Karpas-422 (cell line): ENCODE results near the gene C10orf90. TPM values are rescaled to one million over a fixed set of nuclear protein-coding genes. Genes with fewer than 3 reads are reported as not detected.

Experiments
- DNase-seq: peaks from one replicate; pipeline ENCODE4 v3.0.0-alpha.2; 2015
- H2AFZ ChIP-seq: fragments of 200-600 bp; sonication (generic); 2 replicates; pipeline ENCODE4 v1.6.1; 2014; ENCODE audit warnings: antibody characterized with exemption, low read length, mixed read lengths
- H3K27ac ChIP-seq: fragments of 200-600 bp; sonication (generic); 2 replicates; pipeline ENCODE4 v1.5.1; 2014; ENCODE audit warnings: mild to moderate bottlenecking, low read length, moderate library complexity
- H3K27me3 ChIP-seq: fragments of 200-600 bp; sonication (generic); 2 replicates; pipeline ENCODE4 v1.6.1; 2014; ENCODE audit warnings: low read length, mixed read lengths
- H3K36me3 ChIP-seq: fragments of 200-600 bp; sonication (generic); 2 replicates; pipeline ENCODE4 v1.6.1; 2014; ENCODE audit warnings: low read length, mixed read lengths; ENCODE audit not compliant: insufficient read depth
- H3K4me1 ChIP-seq: fragments of 200-600 bp; sonication (generic); 2 replicates; pipeline ENCODE4 v1.6.1; 2014; ENCODE audit warnings: mild to moderate bottlenecking, low read length, mixed read lengths
- H3K4me2 ChIP-seq: fragments of 200-600 bp; sonication (generic); 2 replicates; pipeline ENCODE4 v1.6.1; 2014; ENCODE audit warnings: low read length, low read depth, mild to moderate bottlenecking; ENCODE audit not compliant: poor library complexity, severe bottlenecking
- H3K4me3 ChIP-seq: fragments of 200-600 bp; sonication (generic); 2 replicates; pipeline ENCODE4 v1.5.1; 2014; ENCODE audit warnings: mild to moderate bottlenecking, antibody characterized with exemption, low read length, mixed read lengths
- H3K79me2 ChIP-seq: fragments of 200-600 bp; sonication (generic); 2 replicates; pipeline ENCODE4 v1.6.1; 2014; ENCODE audit warnings: mild to moderate bottlenecking, low read length, mixed read lengths
- H3K9ac ChIP-seq: fragments of 200-600 bp; sonication (generic); 2 replicates; pipeline ENCODE4 v1.6.0; 2014; ENCODE audit warnings: low read length
- H3K9me2 ChIP-seq: fragments of 200-600 bp; sonication (generic), shearing (Covaris generic); replicated peaks from 2 replicates; pipeline ENCODE4 v1.6.0; 2014; ENCODE audit warnings: mild to moderate bottlenecking, low read length, moderate library complexity; ENCODE audit not compliant: insufficient read depth
- H3K9me3 ChIP-seq: fragments of 300-700, 200-600 bp; sonication (generic); 2 replicates; pipeline ENCODE4 v1.6.1; 2014; ENCODE audit warnings: low read length, mixed read lengths
- H4K20me1 ChIP-seq: fragments of 200-600 bp; sonication (generic); 2 replicates; pipeline ENCODE4 v1.6.1; 2014; ENCODE audit warnings: mild to moderate bottlenecking, antibody characterized with exemption, low read length, low read depth; ENCODE audit not compliant: insufficient read depth
- total RNA-seq: library from RNA; depleted of rRNA; stranded (reverse); fragments of >200 nt; shearing (Covaris generic); gene quantifications from 2 replicates; pipeline ENCODE4 v1.2.3, GENCODE V29; 2014; ENCODE audit warnings: low replicate concordance

The C10orf90 gene
- total RNA-seq, 1 experiment from 2014 or later = not detected

GRCh38 chr10:126536656-126537055 is 133.8 kb downstream of the C10orf90 start:
- DNase-seq = no peak
- Histone ChIP-seq H4K20me1 (no peaks in the 10 kb centered on the region), H3K9ac (no peak overlapping the region), H3K9me2 (no peaks in the 10 kb centered on the region), H3K4me3 (no peak overlapping the region), H3K27ac (no peak overlapping the region), H3K36me3 (no peaks in the 10 kb centered on the region), H3K79me2 (no peaks in the 10 kb centered on the region), H3K27me3 (no peaks in the 10 kb centered on the region), H3K4me1 (no peaks in the 10 kb centered on the region), H3K9me3 (no peaks in the 10 kb centered on the region), H2AFZ (no peak overlapping the region), H3K4me2 (no peak overlapping the region)

- no peaks in the 10 kb centered on the region for H3K79me2 ChIP-seq
Measured at GRCh38 chr10:126536148-126536547, 134.3 kb downstream of the C10orf90 start.

DNA sequence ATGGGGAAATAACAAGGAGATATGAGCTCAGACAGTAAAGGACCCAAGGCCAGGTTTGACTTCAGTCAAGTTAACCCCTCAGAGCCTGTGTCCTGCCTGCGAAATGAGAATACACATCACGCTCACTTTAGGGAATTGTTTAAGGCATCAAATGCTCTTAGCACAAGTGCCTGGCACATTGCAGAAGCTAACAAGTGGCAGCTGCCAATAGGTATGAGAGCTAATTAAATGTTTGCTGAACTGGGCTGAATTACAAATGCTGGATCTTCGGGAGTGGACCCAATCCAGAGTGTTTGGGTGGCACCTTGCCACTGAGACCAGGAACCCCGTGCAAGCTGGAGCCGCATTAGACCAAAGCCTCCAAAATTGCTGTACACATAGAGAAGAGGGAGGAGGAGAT is 136.8 kb downstream of the C10orf90 start:
- Histone ChIP-seq H3K9ac (no peak overlapping the region), H3K4me1 (no peaks in the 10 kb centered on the region), H4K20me1 (no peaks in the 10 kb centered on the region), H3K79me2 (no peaks in the 10 kb centered on the region), H2AFZ (no peak overlapping the region), H3K36me3 (no peaks in the 10 kb centered on the region), H3K27ac (no peak overlapping the region), H3K4me3 (no peak overlapping the region), H3K9me3 (no peaks in the 10 kb centered on the region), H3K9me2 (no peaks in the 10 kb centered on the region), H3K27me3 (no peaks in the 10 kb centered on the region), H3K4me2 (no peak overlapping the region)
- no peak for DNase-seq

More at GRCh38 chr10:126536148-126536547, 134.3 kb downstream of the C10orf90 start:
- H3K9me2 ChIP-seq = no peaks in the 10 kb centered on the region
- no peak overlapping the region for H3K4me2 ChIP-seq
- no peak overlapping the region for H3K4me3 ChIP-seq
- no peaks in the 10 kb centered on the region for H3K36me3 ChIP-seq
- no peak for DNase-seq
- H4K20me1 ChIP-seq = no peaks in the 10 kb centered on the region
- H2AFZ ChIP-seq = no peak overlapping the region
- H3K9ac ChIP-seq = no peak overlapping the region
- no peaks in the 10 kb centered on the region for H3K9me3 ChIP-seq
- H3K27me3 ChIP-seq = no peaks in the 10 kb centered on the region
- no peak overlapping the region for H3K27ac ChIP-seq
- no peaks in the 10 kb centered on the region for H3K4me1 ChIP-seq

GRCh38 chr10:126528315-126528835 is 142.1 kb downstream of the C10orf90 start:
- no peaks in the 10 kb centered on the region for H3K9me3 ChIP-seq
- H3K4me1 ChIP-seq = no peaks in the 10 kb centered on the region
- no peaks in the 10 kb centered on the region for H4K20me1 ChIP-seq
- H3K4me2 ChIP-seq = no peak overlapping the region
- H3K79me2 ChIP-seq = no peaks in the 10 kb centered on the region
- H3K4me3 ChIP-seq = no peak overlapping the region
- no peaks in the 10 kb centered on the region for H3K36me3 ChIP-seq
- H3K27ac ChIP-seq = no peak overlapping the region
- DNase-seq = no peak
- no peak overlapping the region for H2AFZ ChIP-seq
- no peaks in the 10 kb centered on the region for H3K9me2 ChIP-seq
- H3K9ac ChIP-seq = no peak overlapping the region
- H3K27me3 ChIP-seq = no peaks in the 10 kb centered on the region

DNA sequence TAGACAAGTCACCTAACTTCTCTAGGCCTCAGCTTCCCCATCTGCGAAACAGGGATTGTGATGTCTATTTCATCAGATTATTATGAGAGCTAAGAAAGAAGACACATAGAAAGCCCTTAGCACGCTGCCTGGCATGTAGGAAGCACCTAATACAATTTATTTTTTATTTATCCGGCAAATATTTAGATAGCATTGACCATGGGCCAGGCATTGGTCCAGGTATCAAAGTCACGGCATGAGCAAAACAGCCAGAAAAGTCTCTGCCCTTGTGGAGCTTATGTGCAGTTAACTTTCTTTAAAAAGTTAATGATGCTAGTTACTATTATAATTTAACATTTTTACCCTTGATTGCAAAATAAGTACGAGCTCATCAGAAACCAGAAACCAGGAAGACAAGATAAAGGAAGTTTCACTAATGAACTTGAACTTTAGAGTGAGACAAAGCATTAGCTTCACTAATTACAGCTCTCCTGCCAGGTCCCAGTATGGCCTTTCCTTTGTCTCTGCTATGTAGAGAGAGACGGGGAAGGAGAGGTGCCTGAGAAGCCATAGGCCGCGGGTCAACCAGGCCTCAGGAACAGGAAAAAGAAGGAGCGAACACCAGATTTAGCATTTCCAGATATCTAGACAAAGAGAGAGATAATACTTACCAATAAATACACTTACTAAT is 142.7 kb downstream of the C10orf90 start:
- Histone ChIP-seq H3K4me2 (no peak overlapping the region), H4K20me1 (no peaks in the 10 kb centered on the region)

DNA sequence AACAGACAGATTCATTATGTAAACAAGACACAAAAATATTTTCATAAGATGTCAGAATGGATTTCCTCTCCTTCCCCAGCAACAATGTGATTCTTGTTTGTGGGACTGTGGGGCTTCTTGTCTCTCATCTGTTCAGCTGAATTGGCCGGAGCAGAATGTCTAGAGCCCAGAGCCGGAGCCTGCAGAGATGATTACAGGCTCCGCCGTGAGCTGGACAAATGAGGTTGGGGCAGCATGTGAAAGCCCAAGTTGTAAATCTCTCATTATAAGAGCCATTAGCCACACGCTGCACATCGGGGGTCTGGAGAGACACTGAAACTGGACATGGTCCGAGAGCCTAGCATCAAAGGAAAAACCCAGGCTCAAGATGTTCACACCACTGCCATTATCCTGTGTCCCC is 145.2 kb downstream of the C10orf90 start:
- Histone ChIP-seq H3K79me2 (no peaks in the 10 kb centered on the region), H3K27ac (no peak overlapping the region)
- no peak for DNase-seq

More for the DNA sequence above, 142.7 kb downstream of the C10orf90 start:
- no peaks in the 10 kb centered on the region for H3K9me3 ChIP-seq
- DNase-seq = no peak
- H3K27ac ChIP-seq = no peak overlapping the region
- no peak overlapping the region for H3K9ac ChIP-seq
- no peaks in the 10 kb centered on the region for H3K36me3 ChIP-seq
- H3K27me3 ChIP-seq = no peaks in the 10 kb centered on the region
- no peak overlapping the region for H3K4me3 ChIP-seq
- H3K9me2 ChIP-seq = no peaks in the 10 kb centered on the region
- no peak overlapping the region for H2AFZ ChIP-seq
- H3K79me2 ChIP-seq = no peaks in the 10 kb centered on the region
- H3K4me1 ChIP-seq = no peaks in the 10 kb centered on the region

GRCh38 chr10:126524526-126524925 is 146.0 kb downstream of the C10orf90 start:
- no peaks in the 10 kb centered on the region for H3K9me3 ChIP-seq
- no peaks in the 10 kb centered on the region for H3K36me3 ChIP-seq
- no peaks in the 10 kb centered on the region for H3K9me2 ChIP-seq
- H3K4me3 ChIP-seq = no peak overlapping the region
- no peak overlapping the region for H3K4me2 ChIP-seq
- no peak overlapping the region for H3K9ac ChIP-seq
- no peaks in the 10 kb centered on the region for H3K4me1 ChIP-seq
- H3K27me3 ChIP-seq = no peaks in the 10 kb centered on the region
- H3K79me2 ChIP-seq = no peaks in the 10 kb centered on the region
- no peak overlapping the region for H3K27ac ChIP-seq
- H4K20me1 ChIP-seq = no peaks in the 10 kb centered on the region
- H2AFZ ChIP-seq = no peak overlapping the region
- DNase-seq = no peak

More for the DNA sequence above, 145.2 kb downstream of the C10orf90 start:
- Histone ChIP-seq H3K4me3 (no peak overlapping the region), H3K27me3 (no peaks in the 10 kb centered on the region), H3K4me1 (no peaks in the 10 kb centered on the region), H3K36me3 (no peaks in the 10 kb centered on the region), H3K9ac (no peak overlapping the region), H2AFZ (no peak overlapping the region), H4K20me1 (no peaks in the 10 kb centered on the region), H3K9me3 (no peaks in the 10 kb centered on the region), H3K9me2 (no peaks in the 10 kb centered on the region), H3K4me2 (no peak overlapping the region)

GRCh38 chr10:126523071-126523470 is 147.4 kb downstream of the C10orf90 start:
- no peak overlapping the region for H3K9ac ChIP-seq
- no peaks in the 10 kb centered on the region for H3K9me3 ChIP-seq
- H3K27ac ChIP-seq = no peak overlapping the region
- H3K4me2 ChIP-seq = no peak overlapping the region
- no peak overlapping the region for H3K4me3 ChIP-seq
- H2AFZ ChIP-seq = no peak overlapping the region
- no peaks in the 10 kb centered on the region for H3K27me3 ChIP-seq
- H3K9me2 ChIP-seq = no peaks in the 10 kb centered on the region
- H3K79me2 ChIP-seq = no peaks in the 10 kb centered on the region
- H4K20me1 ChIP-seq = no peaks in the 10 kb centered on the region
- no peak for DNase-seq
- no peaks in the 10 kb centered on the region for H3K36me3 ChIP-seq
- no peaks in the 10 kb centered on the region for H3K4me1 ChIP-seq
